Mesothelial cell of epicardium (in vitro differentiated cells): Measurements from ENCODE around the gene TCEA3. TPM values are rescaled to one million over a fixed set of nuclear protein-coding genes. Genes with fewer than 3 reads are reported as not detected.

Experiments
- DNase-seq, 2 experiments: peaks; one replicate each; pipeline ENCODE4 v3.0.0; 2021; ENCODE audit warnings: low spot score in 2 of 2; ENCODE audit not compliant: unreplicated experiment in 2 of 2
- H3K27ac Mint-ChIP-seq: 2 replicates; pipeline ENCODE4 v1.8.0; 2021; ENCODE audit warnings: mixed read lengths
- H3K27me3 Mint-ChIP-seq: 2 replicates; pipeline ENCODE4 v1.8.0; 2021; ENCODE audit warnings: low read depth, mixed read lengths
- H3K36me3 Mint-ChIP-seq: 2 replicates; pipeline ENCODE4 v1.8.0; 2021; ENCODE audit warnings: mixed read lengths
- H3K4me1 Mint-ChIP-seq: 2 replicates; pipeline ENCODE4 v1.8.0; 2021; ENCODE audit warnings: mixed read lengths
- H3K4me3 Mint-ChIP-seq: 2 replicates; pipeline ENCODE4 v1.8.0; 2021; ENCODE audit warnings: mild to moderate bottlenecking, moderate library complexity, mixed read lengths
- H3K9me3 Mint-ChIP-seq: 2 replicates; pipeline ENCODE4 v1.8.0; 2021; ENCODE audit warnings: mixed read lengths
- total RNA-seq: library from RNA; stranded (reverse); gene quantifications from 3 replicates; pipeline ENCODE4 v1.2.1, GENCODE V29; 2021
- TF ChIP-seq, protein P1 (sequence below): fragments of 200-600 bp; sonication (generic); IDR thresholded peaks from one replicate; pipeline ENCODE4 v1.5.0; 2021; ENCODE audit warnings: antibody characterized with exemption; ENCODE audit not compliant: unreplicated experiment

The TCEA3 gene
- total RNA-seq, 1 donor from 2014 or later, result 10.0 TPM

DNA sequence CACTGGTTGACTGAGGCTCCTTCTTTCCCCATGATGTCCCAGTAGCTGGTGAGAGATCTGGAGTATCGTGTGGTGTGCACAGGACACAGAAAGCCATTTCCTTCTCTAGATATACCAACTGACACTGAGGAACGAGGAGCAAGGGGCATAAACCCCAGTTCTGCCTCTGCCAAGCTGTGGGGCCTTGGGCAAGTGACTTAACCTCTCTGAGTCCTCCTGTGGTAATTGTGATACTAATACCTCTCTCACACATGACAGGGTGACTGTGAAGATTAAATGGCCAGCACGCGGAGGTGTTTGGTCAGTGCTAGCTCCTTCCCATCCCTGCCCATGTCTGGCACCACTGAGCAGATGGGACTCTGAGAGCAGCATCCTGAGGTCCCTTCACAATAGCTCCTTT is 26.3 kb upstream of the TCEA3 start:
- Mint-ChIP-seq H3K9me3 (no peaks in the 10 kb centered on the region), H3K36me3 (peaks cover 13% of the 10 kb centered on the region), H3K4me1 (peaks cover 24% of the 10 kb centered on the region), H3K27me3 (no peaks in the 10 kb centered on the region), H3K27ac (no peak overlapping the region), H3K4me3 (no peak overlapping the region)
- TF ChIP-seq, protein P1, sequence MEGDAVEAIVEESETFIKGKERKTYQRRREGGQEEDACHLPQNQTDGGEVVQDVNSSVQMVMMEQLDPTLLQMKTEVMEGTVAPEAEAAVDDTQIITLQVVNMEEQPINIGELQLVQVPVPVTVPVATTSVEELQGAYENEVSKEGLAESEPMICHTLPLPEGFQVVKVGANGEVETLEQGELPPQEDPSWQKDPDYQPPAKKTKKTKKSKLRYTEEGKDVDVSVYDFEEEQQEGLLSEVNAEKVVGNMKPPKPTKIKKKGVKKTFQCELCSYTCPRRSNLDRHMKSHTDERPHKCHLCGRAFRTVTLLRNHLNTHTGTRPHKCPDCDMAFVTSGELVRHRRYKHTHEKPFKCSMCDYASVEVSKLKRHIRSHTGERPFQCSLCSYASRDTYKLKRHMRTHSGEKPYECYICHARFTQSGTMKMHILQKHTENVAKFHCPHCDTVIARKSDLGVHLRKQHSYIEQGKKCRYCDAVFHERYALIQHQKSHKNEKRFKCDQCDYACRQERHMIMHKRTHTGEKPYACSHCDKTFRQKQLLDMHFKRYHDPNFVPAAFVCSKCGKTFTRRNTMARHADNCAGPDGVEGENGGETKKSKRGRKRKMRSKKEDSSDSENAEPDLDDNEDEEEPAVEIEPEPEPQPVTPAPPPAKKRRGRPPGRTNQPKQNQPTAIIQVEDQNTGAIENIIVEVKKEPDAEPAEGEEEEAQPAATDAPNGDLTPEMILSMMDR, result no peak
- no peak for DNase-seq

DNA sequence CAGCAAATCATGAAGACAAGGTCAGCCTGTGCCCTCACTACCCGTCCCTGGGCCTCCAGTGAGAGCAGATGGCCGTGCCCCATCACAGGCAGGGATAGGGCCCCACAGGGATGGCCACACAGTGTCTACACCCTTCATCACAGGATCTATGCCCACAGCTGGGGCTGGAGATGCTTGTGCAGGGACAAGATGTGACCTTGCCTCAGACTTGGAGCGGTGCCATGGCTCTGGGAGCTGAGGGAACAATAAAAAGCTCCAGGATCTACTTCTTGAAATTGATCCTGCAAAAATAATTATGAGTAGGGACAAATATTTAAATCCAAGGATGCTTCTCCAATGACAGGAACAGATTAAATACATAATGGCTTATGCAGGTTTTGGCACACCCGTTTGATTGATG is 25.4 kb upstream of the TCEA3 start:
- Mint-ChIP-seq H3K27ac (peak overlapping the region; percentile 5), H3K4me3 (no peak overlapping the region), H3K36me3 (peaks cover 5% of the 10 kb centered on the region), H3K9me3 (no peaks in the 10 kb centered on the region), H3K27me3 (no peaks in the 10 kb centered on the region), H3K4me1 (peaks cover 24% of the 10 kb centered on the region)
- TF ChIP-seq, protein P1, result no peak
- DNase-seq, result no peak

DNA sequence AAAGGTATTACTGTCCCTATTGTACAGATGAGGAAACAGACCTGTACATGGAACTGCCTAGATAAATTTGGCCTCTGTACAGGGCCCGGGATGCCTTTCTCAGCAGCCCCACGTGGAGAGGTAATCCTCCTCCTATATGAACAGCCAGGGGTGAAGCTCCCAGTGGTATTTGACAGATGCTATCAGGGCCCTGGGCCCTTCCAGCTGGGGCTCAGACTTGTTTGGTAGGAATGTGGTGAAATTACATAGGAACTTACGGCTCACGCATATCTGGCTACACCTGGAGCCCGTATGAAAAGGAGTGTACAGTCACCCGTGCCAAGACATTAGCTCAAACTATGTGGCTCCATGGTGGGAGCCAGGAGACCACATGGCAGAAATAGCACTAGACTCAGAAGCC is 24.8 kb upstream of the TCEA3 start:
- peaks cover 3% of the 10 kb centered on the region for H3K36me3 Mint-ChIP-seq
- DNase-seq, result no peak
- TF ChIP-seq, protein P1, result no peak
- H3K4me3 Mint-ChIP-seq, result no peak overlapping the region
- H3K9me3 Mint-ChIP-seq, result no peaks in the 10 kb centered on the region
- no peak overlapping the region for H3K27ac Mint-ChIP-seq
- no peaks in the 10 kb centered on the region for H3K27me3 Mint-ChIP-seq
- H3K4me1 Mint-ChIP-seq, result peaks cover 24% of the 10 kb centered on the region

DNA sequence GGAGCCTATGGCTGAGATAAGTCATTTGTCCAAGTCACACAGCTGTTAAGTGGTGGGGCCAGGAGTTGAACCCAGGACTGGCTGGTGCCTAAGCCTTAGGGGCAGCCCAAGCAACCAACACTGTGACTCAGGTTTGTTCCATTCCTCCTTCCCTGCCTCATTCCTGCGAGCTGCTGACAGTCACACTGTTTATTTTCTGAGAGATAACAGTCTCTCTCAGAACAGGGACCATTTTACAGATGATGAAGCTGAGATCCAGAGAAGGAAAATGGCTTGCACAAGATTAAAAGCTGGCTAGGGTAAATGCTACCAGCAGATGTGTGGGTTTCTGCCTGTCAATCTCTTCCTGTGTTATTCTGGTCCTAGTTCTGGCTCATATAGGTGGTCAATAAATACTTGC is 24.3 kb upstream of the TCEA3 start:
- H3K4me3 Mint-ChIP-seq, result no peak overlapping the region
- peaks cover 3% of the 10 kb centered on the region for H3K36me3 Mint-ChIP-seq
- H3K27me3 Mint-ChIP-seq, result no peaks in the 10 kb centered on the region
- no peak for DNase-seq
- TF ChIP-seq, protein P1, result no peak
- peaks cover 24% of the 10 kb centered on the region for H3K4me1 Mint-ChIP-seq
- H3K27ac Mint-ChIP-seq, result no peak overlapping the region
- H3K9me3 Mint-ChIP-seq, result no peaks in the 10 kb centered on the region

DNA sequence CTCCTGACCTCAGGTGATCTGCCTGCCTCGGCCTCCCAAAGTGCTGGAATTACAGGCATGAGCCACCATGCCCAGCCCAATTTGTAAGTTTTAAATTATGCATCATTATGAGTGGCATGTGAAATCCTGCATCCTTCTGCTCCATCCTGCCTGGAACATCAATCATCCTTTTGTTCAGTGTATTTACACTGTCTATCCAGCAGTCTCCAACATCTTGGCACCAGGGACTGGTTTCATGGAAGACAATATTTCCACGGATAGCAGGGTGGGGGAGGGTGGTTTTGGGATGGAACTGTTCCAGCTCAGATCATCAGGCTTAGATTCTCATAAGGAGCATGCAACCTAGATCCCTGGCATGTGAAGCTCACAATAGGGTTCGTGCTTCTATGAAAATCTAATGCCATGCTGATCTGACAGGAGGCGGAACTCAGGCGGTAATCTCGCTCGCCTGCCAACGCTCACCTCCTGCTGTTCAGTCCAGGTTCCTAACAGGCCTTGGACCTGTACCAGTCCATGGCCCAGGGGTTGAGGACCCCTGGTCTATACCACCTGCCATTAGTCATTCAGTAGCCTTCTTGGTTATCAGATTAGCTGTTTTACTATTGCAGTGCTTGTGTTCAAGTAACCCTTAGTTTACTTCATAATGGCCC is 22.2 kb upstream of the TCEA3 start:
- no peaks in the 10 kb centered on the region for H3K27me3 Mint-ChIP-seq
- peaks cover 10% of the 10 kb centered on the region for H3K4me1 Mint-ChIP-seq
- H3K9me3 Mint-ChIP-seq, result no peaks in the 10 kb centered on the region
- no peak overlapping the region for H3K4me3 Mint-ChIP-seq
- TF ChIP-seq, protein P1, result no peak
- peaks cover 10% of the 10 kb centered on the region for H3K36me3 Mint-ChIP-seq
- H3K27ac Mint-ChIP-seq, result no peak overlapping the region
- no peak for DNase-seq
